MCF 10A (cell line): ENCODE results near the gene HOXD9. TPM values are rescaled to one million over a fixed set of nuclear protein-coding genes. Genes with fewer than 3 reads are reported as not detected.

ENCODE experiments used
- BruUV-seq: library from RNA; stranded (reverse); fragments of 400-500 nt; replicated peaks from 2 replicates; lab custom pipeline; 2021; lab: Mats Ljungman, UMichigan
- CTCF ChIA-PET: fragments of 300-600 bp; sonication (Branson Sonifier 250); formaldehyde crosslinking; extraction: SDS; loops from one replicate; lab custom pipeline; 2021; ENCODE audit warnings: antibody characterized with exemption, inconsistent platforms; lab: Yijun Ruan, JAX
- POLR2A ChIA-PET: fragments of 300-600, 350-650 bp; sonication (Branson Sonifier 250); formaldehyde crosslinking; extraction: SDS; loops from one replicate; lab custom pipeline; 2020; ENCODE audit warnings: antibody characterized with exemption, inconsistent platforms; lab: Yijun Ruan, JAX
- DNase-seq: peaks from one replicate; pipeline ENCODE4 v3.0.0-alpha.2; 2018; ENCODE audit not compliant: unreplicated experiment
- H3K27ac Mint-ChIP-seq: one replicate; pipeline ENCODE4 v1.8.0; 2022; ENCODE audit warnings: mild to moderate bottlenecking, low read depth, mixed read lengths; ENCODE audit not compliant: unreplicated experiment
- H3K27me3 Mint-ChIP-seq: one replicate; pipeline ENCODE4 v1.8.0; 2022; ENCODE audit warnings: mixed read lengths; ENCODE audit not compliant: insufficient read depth, unreplicated experiment
- H3K36me3 Mint-ChIP-seq: one replicate; pipeline ENCODE4 v1.8.0; 2022; ENCODE audit warnings: mild to moderate bottlenecking, moderate library complexity, mixed read lengths; ENCODE audit not compliant: insufficient read depth, unreplicated experiment
- H3K4me1 Mint-ChIP-seq: one replicate; pipeline ENCODE4 v1.8.0; 2022; ENCODE audit warnings: mixed read lengths; ENCODE audit not compliant: insufficient read depth, unreplicated experiment
- H3K4me3 Mint-ChIP-seq: one replicate; pipeline ENCODE4 v1.8.0; 2022; ENCODE audit warnings: mild to moderate bottlenecking, moderate library complexity, mixed read lengths; ENCODE audit not compliant: unreplicated experiment
- H3K9me3 Mint-ChIP-seq: one replicate; pipeline ENCODE4 v1.8.0; 2022; ENCODE audit warnings: mixed read lengths; ENCODE audit not compliant: unreplicated experiment
- intact Hi-C: fragments of 100-400 bp; cut with micrococcal nuclease; formaldehyde crosslinking; loops from 2 replicates; pipeline ENCODE4 v1.14.1; 2022
- total RNA-seq: library from RNA; stranded (reverse); gene quantifications from 2 replicates; pipeline ENCODE4 v1.2.3, GENCODE V29; 2022
- TF ChIP-seq, protein P1 (sequence below): fragments of 200-600 bp; IDR thresholded peaks from one replicate; pipeline ENCODE4 v1.8.0; 2022; ENCODE audit warnings: antibody characterized with exemption, mild to moderate bottlenecking; ENCODE audit not compliant: unreplicated experiment

HOXD9 gene
- total RNA-seq, 1 experiment from 2014 or later = not detected

DNA sequence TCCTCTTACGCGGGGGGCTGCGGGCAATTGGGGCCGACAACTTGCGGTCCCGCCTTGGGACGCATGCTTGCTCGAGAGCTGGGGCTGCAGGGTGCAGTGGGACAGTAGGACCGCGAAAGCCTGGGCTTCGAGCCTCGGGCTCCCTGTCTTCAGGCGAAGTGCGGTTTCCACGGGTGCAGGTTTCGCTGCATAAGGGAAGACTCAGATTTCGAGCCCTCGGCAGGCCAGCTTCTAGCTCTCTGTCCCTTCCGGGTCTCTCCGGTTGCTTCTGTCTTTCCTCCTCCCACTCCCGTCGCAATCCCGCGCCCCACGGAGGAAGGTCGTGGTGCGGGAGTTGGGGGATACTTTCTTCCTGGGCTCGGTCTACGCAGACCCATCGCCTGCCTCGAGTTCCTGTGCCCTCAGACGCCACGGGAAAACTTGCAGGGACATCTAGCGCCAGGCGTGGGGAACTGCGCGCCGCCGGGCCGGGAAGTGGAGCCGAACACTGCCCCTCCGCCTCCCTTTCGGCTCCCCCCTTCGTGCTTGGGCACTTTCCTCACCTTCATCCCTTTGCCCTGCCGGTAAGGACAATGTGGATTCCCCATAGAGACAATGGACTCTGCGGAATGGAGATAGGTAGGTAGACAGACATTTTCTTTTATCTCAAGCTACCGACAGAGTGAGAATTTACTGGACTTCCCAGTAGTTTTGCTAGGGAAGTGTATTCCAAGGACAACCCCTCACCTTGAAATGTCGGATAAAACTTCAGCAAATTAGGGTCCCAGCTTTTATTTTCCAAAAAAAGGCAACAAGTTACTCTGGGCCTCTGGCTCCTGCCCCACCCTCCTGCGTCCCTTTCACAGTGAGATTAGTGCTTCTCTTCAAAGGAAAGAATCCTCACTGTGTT is 34.2 kb upstream of the HOXD9 start:
- peak; percentile 66 for DNase-seq
- Mint-ChIP-seq H3K27me3 (peaks cover 86% of the 10 kb centered on the region), H3K4me3 (peak overlapping the region; percentile 60), H3K4me1 (peaks cover 11% of the 10 kb centered on the region), H3K27ac (peak overlapping the region; percentile 23), H3K9me3 (peaks cover 7% of the 10 kb centered on the region), H3K36me3 (peaks cover 6% of the 10 kb centered on the region)
- no TSS peak for BruUV-seq
- intact Hi-C loops = loop anchor here (1.0 to 10.0 kb wide), 4 partner anchors 123 to 778 kb away; no protein-coding TSS in a partner anchor
- TF ChIP-seq, protein P1, sequence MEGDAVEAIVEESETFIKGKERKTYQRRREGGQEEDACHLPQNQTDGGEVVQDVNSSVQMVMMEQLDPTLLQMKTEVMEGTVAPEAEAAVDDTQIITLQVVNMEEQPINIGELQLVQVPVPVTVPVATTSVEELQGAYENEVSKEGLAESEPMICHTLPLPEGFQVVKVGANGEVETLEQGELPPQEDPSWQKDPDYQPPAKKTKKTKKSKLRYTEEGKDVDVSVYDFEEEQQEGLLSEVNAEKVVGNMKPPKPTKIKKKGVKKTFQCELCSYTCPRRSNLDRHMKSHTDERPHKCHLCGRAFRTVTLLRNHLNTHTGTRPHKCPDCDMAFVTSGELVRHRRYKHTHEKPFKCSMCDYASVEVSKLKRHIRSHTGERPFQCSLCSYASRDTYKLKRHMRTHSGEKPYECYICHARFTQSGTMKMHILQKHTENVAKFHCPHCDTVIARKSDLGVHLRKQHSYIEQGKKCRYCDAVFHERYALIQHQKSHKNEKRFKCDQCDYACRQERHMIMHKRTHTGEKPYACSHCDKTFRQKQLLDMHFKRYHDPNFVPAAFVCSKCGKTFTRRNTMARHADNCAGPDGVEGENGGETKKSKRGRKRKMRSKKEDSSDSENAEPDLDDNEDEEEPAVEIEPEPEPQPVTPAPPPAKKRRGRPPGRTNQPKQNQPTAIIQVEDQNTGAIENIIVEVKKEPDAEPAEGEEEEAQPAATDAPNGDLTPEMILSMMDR = peak; percentile 94
- POLR2A ChIA-PET = interaction anchor here (0.6 to 3.1 kb wide), 4 partner anchors 124 to 755 kb away, joined by 3 to 12 read pairs (median 3); no protein-coding TSS in a partner anchor
- CTCF ChIA-PET = interaction anchor here (0.5 to 3.9 kb wide), 43 partner anchors 8 to 1391 kb away, joined by 3 to 65 read pairs (median 4); partner anchors contain the start of gene LNPK

DNA sequence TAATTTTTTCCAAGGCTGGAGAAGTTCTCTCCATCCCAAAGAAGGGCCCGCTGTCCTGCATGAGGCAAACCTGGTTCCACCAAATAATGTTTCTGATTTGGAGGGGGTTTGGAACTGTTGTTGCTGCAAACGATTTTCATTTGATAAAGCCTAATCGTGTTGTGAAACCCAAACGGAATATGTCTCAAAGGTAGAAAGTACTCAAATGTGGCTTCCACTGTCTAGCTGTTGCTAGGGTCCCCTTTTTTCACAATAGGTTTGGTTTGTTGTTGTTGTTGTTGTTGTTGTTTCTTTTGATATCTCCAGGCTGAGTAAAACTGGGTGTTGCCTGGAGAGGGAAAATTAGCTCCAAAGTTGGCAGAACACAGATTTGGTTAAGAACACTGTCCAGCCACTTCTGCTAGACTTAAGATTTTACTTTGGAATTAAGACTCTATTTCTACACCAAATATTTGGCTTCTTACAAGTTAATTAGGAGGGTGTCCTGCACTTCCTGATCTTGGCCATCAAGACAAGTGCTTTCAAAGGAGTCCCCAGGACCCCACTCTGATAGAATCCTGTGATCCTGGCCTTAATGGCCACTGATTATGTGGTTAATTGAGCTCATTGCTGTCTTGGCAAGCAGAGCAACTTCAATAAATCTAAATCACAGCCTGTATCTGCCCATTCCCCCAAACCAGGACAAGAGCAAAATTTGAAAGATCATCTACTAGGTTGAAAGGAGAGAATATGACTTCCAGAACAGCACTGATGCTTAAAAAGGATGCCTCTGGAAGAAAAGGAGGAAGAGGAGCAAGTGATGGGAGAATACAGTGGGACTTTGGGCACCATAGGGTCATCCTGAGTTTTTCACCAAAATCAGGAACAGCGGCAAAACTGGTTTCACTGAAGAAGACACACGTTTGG is 33.3 kb upstream of the HOXD9 start:
- ChIA-PET CTCF (interaction anchor here (0.5 to 3.9 kb wide), 34 partner anchors 9 to 1392 kb away, joined by 3 to 65 read pairs (median 4); partner anchors contain the start of gene LNPK), POLR2A (interaction anchor here (0.6 to 3.1 kb wide), 3 partner anchors 399 to 756 kb away, joined by 3 to 12 read pairs (median 3); no protein-coding TSS in a partner anchor)
- Mint-ChIP-seq H3K36me3 (peaks cover 6% of the 10 kb centered on the region), H3K27ac (no peak overlapping the region), H3K4me1 (peaks cover 11% of the 10 kb centered on the region), H3K4me3 (no peak overlapping the region), H3K9me3 (no peaks in the 10 kb centered on the region), H3K27me3 (peaks cover 86% of the 10 kb centered on the region)
- intact Hi-C loops = loop anchor here (1.0 to 10.0 kb wide), 4 partner anchors 124 to 779 kb away; no protein-coding TSS in a partner anchor
- no peak for DNase-seq
- TF ChIP-seq, protein P1 = no peak
- BruUV-seq = no TSS peak

DNA sequence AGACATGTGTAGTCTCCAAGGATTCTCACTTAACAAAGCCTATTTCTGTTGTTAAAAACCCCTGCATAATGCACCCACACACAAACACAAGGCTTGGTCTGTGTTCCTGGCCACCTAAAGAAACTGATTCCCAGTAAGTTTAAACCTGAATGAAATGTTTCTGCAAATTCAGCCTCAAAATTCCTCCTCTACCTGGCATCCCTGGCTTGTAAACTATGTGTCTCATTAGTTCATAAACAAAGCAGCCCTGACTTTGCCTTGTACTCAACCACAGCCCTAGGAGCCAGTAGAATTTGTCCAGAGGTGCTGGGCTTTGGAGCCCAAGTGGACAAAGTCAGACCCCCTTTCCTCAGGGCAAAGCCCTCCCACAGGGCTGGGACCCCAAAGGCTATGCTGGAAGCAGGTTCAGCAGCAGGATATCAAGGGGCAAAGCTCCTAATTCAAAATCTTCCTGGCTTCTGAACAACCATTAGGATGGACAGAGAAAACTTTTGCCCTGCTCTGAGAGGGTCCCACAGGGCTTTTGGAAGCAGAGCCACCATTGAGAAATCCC is 32.6 kb upstream of the HOXD9 start:
- Mint-ChIP-seq H3K9me3 (no peaks in the 10 kb centered on the region), H3K4me3 (no peak overlapping the region), H3K4me1 (peaks cover 11% of the 10 kb centered on the region), H3K27ac (no peak overlapping the region), H3K36me3 (peaks cover 6% of the 10 kb centered on the region), H3K27me3 (peaks cover 86% of the 10 kb centered on the region)
- no TSS peak for BruUV-seq
- TF ChIP-seq, protein P1 = no peak
- POLR2A ChIA-PET = no interaction called here
- CTCF ChIA-PET = interaction anchor here (0.6 to 3.9 kb wide), 9 partner anchors 16 to 1392 kb away, joined by 3 to 65 read pairs (median 5); partner anchors contain the start of gene LNPK
- intact Hi-C loops = loop anchor here (10.0 kb wide), 1 partner anchor 125 kb away; no protein-coding TSS in a partner anchor
- DNase-seq = no peak
